GM21737 (cell line): Measurements from ENCODE around the gene MNT.

Experiments
- ATAC-seq: cut with Tn5 transposase; IDR thresholded peaks from one replicate; pipeline ENCODE4 v1.9.1; 2021; ENCODE audit warnings: mild to moderate bottlenecking, moderate library complexity; ENCODE audit not compliant: unreplicated experiment

The MNT gene

DNA sequence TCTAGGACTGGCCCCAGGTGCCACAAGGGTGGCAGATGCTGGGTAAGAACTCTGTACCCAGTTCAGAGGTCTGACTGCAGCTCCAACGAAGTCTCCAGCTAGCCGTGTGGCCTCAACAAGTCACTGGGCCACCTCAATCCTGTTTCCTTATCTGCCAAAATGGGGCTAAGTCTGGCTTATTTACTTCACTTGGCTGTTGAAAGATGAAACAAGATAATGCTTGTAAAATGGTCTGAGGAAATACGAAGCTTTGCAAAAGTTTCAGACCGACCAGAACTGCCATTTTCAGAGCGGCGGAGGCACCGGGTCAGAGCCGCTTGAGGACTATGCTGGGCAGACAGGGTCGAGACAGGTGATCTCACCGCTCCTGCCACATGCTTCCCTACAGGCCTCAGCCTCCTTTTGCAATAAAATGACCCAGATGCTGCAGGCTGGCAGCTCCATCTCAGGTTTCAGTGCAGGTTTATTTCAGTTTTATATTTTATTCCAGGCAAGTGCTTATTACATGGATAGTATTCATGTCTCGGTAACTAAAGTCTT is 17.2 kb downstream of the MNT start:
- ATAC-seq, result no peak

DNA sequence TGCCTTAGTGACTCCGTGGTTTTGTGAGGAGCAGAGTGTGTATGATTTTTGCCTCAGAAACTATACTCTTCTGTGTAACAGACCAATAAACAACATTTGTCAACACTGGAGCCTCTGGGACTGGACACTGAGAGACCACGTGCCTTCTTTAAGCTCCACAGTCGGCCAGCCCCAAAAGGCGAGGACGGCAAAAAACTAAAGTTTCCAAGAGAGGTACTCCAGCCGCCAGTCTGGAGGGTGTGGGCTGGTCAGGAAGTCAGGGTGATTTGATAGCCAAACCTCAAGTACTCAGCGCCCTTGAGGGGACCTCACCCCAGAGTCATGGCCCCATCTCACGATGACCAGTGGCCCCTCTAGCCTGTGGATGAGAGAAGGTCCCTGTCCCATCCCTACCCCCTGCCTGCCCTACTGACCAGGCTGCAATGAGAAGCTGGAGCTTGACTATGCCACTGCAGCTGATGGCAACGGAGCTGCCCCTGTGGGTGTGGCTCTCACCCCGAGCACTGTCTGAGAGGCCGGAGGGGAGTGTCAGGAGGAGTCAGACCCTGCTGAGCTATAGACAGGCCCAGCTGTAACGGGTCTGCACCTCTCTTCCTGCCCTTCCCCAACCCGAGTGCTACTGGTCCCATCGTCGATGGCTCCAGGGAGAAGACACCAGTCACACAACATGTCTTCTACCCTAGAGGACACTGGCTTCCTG is 19.8 kb downstream of the MNT start:
- ATAC-seq, result no peak

DNA sequence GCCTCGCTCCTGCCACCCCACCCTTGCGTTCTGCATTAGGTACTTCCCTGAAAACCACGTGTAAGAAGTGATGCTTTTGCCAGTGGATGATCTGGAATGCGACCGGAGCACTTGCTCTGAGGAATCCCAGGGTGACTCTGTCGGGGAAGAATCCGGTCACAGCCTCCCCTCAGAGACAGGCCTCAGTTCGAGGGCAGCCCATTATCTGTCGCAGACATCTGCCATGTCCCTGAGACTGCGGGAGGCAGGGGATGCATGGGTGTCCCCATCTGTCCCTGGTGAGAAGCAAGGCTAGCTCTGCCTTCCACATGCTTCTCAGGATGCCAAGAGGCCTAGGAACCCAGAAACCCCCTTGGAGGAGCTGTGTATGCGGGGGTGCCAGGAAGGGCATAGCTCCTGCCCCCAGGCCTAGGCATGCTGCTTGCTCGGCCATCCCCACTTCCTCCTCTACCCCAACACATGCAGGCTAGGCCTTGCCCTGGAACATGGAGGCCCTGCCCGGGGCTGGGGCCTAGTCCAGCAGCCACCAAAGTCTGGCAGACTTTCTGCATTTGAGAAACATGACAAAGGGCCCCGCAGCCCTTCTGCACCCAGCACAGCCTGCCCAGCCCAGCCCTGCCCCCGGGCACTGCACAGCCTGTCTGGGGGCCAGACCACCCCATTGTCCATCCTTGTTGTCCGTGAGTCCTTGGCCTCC is 20.5 kb downstream of the MNT start:
- ATAC-seq, result no peak

DNA sequence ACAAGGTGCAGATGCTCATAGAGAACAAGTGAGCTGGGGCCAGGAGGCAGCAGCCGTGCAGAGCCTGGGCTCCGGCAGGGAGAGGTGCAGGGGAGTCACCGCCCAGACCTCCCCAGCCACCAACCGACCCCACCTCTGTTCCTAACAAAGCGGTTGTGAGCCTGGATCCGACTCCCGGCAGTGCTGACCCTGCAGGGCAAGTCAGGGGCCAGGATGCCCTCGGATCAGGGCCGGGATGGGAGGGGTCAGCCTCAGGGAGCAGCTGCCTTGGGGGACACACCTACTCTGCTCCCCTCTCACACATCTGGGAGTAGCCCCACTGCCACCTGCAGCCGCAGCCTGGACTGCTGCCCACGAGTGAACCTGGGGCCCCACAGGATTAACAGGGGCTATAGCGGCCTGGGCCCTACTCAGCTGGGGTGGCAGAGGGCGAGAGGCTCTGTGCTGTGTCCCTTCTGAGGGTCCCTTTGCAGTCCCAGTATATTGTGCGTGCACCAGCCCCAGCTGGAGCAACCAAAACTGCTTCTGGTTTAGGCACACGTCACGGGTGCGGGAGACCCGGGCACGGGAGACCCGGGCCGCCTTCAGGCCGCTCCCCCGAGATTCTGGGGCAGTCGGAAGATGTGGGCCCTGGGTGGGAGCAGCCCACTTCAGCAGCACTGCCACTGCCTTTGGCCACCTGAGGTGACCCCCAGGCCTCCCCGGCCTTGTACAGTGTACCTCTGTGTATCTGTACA is 21.2 kb downstream of the MNT start:
- no peak for ATAC-seq

- ATAC-seq, result no peak
Measured at GRCh38 chr17:2378905-2379304, 22.0 kb downstream of the MNT start.

DNA sequence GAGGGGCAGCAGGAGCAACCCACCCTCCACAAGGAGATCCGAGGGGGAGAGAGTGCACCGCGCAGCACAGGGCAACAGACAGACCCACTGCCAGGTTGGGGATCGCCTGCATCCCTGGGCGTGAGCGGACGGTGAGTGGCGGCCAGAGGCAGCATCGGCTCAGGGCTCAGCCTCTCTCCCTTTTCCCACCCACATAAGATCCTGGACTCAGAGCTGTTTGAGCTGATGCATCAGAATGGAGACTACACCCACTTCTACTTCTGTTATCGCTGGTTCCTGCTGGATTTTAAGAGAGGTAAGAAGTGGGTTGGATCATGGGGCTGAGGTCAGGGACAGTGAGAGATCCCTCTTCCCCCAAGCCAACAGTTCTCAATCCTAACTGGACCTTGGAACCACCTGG is 23.2 kb downstream of the MNT start:
- ATAC-seq, result no peak

DNA sequence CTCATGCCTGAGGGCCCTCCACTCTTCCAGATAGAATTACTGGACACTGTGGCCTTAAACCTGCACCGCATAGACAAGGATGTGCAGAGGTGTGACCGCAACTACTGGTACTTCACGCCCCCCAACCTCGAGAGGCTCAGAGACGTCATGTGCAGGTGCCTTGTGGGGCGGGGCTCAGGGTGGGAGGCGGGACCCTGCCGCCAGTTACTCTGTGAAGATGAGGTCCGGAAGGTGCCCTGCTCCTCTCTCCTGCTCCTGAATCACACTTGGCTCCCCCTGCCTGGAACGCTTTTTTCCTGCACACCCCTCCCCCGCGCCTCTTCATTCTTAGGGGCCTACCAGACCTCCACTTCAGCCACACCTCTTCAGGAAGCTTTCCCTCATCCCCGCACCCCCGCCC is 24.8 kb downstream of the MNT start:
- no peak for ATAC-seq

DNA sequence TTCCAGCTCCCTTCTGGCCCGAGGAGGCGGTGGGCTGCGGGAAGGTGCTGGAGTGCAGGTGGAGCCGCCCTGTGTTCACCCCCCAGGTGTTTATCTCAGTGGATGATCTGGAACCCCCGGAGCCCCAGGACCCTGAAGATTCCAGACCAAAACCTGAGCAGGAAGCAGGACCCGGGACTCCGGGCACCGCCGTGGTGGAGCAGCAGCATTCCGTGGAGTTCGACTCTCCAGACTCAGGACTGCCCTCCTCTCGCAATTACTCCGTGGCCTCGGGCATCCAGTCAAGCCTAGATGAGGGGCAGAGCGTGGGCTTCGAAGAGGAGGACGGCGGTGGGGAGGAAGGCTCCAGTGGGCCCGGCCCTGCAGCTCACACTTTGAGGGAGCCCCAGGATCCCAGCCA is 25.5 kb downstream of the MNT start:
- no peak for ATAC-seq

DNA sequence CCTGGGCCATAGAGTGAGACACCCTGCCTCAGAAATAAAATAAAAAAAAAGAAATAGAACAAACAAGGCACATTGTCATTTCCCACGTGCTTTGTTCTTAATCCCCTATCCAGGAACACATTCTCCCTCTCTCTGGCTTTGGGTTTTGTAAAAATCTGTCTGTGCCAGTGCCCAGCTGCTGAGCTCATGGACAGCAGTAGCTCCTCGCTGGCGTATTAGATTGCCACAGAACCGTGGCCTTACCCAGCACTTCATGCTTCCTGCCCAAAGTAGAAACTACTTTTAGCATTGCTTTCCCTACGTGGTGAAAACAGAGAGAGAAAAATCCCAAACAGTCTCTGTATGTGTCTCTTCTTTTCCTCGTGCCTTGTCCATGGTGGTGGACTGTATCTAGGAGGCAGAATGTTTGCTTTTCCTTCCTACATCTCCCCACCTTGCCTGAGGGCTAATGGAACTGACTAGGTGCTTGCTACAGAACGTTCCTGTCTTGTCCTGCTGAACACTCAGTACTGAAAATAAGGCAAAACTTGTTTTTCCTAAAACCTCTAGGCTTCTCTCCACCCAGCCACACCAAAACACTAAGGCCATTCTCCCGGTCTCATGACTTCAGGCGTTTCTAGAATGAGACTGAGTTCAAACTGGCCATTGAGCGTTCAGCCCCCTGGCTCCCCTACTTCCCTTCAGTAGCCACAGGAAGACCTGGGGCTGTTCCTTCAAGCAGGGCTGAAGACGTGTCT is 26.1 kb downstream of the MNT start:
- no peak for ATAC-seq

- ATAC-seq, result no peak
Measured at GRCh38 chr17:2373179-2373578, 27.7 kb downstream of the MNT start.

DNA sequence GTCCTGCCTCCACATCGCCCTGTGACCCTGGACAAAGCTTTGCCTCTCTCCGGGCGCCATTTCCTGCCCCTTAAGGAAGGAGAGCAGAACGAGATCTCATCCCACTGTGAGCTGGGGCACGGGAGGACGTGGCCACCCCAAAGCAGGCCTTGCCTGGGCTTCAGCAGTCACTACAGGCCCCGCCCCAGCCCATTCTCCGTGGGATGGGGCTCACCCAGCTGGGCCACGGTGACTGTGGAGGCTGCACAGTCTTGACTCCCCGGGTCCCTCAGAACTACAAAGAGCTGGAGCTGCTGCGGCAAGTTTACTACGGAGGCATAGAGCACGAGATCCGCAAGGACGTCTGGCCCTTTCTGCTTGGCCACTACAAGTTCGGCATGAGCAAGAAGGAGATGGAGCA is 28.2 kb downstream of the MNT start:
- no peak for ATAC-seq

DNA sequence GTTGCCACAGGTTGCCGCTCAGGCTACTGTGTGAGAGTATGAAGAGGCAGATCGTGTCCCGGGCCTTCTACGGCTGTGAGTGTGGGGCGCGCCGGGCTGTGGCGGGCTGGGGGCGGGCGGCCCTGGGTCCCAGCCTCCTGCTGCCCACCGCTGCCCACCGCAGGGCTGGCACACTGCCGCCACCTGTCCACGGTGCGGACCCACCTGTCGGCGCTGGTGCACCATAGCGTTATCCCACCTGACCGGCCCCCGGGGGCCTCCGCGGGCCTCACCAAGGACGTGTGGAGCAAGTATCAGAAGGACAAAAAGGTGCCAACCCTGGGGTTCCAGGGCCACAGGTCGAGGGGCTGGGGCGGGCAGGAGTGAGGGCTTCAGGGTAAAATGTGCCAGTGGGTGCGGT is 28.7 kb downstream of the MNT start:
- ATAC-seq, result no peak

DNA sequence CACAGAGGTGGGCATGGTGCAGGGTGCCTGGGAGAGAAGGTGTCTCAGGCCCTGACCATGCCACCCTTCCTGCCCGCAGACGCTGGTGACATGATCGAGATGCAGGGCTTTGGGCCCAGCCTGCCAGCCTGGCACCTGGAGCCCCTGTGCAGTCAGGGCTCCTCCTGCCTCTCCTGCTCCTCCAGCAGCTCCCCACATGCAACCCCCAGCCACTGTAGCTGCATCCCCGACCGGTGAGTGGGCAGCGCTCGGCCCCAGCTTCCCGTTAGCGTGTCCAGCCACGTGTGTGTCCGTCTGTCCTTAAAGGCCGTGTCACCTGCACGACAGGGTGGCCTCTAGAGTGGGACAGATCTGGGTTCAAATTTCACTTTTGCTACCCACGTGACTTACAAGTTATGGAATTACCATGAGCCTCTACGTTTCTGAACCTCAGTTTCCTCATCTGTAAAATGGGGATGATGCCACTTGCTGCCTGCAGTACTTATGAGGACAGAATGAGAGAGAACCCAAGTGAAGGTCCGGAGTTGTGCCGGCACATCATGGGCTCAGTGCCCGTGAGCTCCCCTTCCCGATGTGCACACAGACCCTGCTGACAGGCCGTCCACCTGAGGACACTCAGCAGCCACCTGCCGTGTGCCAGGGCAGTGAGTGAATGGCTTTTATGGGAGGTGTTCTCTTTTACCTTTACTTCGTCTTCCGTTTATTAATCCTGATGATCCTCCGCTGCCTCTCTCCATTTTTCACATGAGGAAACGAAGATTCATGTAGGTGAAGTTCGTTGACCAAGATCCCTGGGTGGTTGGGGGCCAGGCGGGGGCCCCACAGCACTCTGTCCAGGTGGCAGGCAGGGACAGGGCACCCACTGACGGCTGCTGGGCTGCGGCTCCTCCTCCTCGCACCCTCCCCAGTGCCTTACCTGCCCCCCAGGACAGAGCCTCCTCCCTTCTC is 29.4 kb downstream of the MNT start:
- no peak for ATAC-seq

- no peak for ATAC-seq
Measured at GRCh38 chr17:2370211-2370589, 30.7 kb downstream of the MNT start.

DNA sequence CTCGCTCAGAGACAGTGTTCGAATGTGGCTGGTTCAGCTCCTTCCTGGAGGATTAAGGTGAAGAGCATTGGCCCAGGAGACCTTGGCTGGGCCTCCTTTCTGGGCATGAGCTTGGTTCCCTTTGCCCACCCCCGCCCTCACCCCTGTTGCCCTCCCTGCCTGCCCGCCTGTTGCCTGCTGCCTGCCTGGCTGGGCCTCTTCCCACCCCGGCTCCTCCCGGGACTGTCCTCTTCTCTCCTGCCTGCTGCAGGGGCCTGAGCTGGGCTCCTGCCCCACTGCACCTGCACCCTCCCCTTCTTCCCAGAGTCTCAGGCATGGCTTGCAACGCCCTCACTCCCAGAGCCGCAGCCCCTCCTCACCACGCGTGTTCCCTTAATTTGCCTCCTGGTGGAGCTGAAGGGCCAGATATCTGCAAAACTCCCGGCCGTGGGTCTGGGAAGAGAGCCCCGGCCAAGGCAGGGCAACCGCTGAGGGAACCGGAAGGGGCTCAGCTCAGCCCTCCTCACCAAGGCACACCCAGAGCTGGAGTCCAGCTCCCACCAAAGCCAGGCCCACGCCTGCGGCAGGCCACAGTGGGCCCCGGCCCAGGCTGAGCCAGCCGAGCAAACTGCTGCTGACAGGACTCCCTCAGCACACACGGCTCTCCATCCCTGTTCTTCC is 31.2 kb downstream of the MNT start:
- ATAC-seq, result no peak

- ATAC-seq, result no peak
Measured at GRCh38 chr17:2369039-2369438, 31.8 kb downstream of the MNT start.

- no peak for ATAC-seq
Measured at GRCh38 chr17:2368359-2368758, 32.5 kb downstream of the MNT start.

- no peak for ATAC-seq
Measured at GRCh38 chr17:2366747-2367494, 33.9 kb downstream of the MNT start.

- ATAC-seq, result no peak
Measured at GRCh38 chr17:2365132-2365531, 35.7 kb downstream of the MNT start.
